OCI-LY7 (cell line): Measurements from ENCODE around the gene TMEM243.

Source experiments
- CTCF ChIP-seq: fragments of 200-600 bp; sonication (generic); conservative IDR thresholded peaks from 2 replicates; pipeline ENCODE4 v1.5.1; 2014; ENCODE audit warnings: mild to moderate bottlenecking, antibody characterized with exemption, low read length, moderate library complexity, mixed read lengths
- EZH2phosphoT487 ChIP-seq: fragments of 200-600 bp; sonication (generic); IDR thresholded peaks from 2 replicates; pipeline ENCODE4 v1.6.1; 2018; ENCODE audit warnings: low read depth, borderline replicate concordance, mild to moderate bottlenecking, mixed run types, antibody characterized with exemption, low read length, moderate library complexity, mixed read lengths

- TF ChIP-seq CTCF (no peak), EZH2phosphoT487 (no peak)
These were observed 65.0 kb downstream of the TMEM243 start for GRCh38 chr7:87154569-87154968.
